Heart left ventricle (tissue), 13 donors: ENCODE results near the gene BICDL1.

Source experiments
- CTCF ChIP-seq, 12 donors: fragments of 200-600 bp; sonication (generic) in 4 of 12; IDR thresholded peaks; one replicate each; pipeline versions ENCODE4 v1.5.0 to v1.8.0; 2018 to 2022; ENCODE audit warnings: antibody characterized with exemption in 12 of 12, mild to moderate bottlenecking in 5 of 12
- POLR2A ChIP-seq, 2 donors: fragments of 450-650 bp; IDR thresholded peaks; one replicate each; pipeline ENCODE4 v1.6.1; 2017; ENCODE audit warnings: antibody characterized with exemption in 2 of 2, mild to moderate bottlenecking in 2 of 2, moderate library complexity in 2 of 2
- donor health status: ischemic (EF 13 %, LVEDD 7.1; RV severe dilation, severe dysfunction).
- donor health status: DM: no; HTN: yes; CAD: no.
- donor health status: DM: no; HTN: no; CAD: no.
- donor health status: ischemic (EF 25% LVEDD 6.9; RV normal size, moderate dysfunction).
- donor health status: ischemic (EF 25% LVEDD 5.7; RV mildly dilated, moderate dysfunction).
- donor health status: ischemic (EF 35%, LVEDD 5.7; RV mildly dilated, moderate dysfunction).
- donor health status: nonischemic (EF 11% LVEDD 7.7; RV severe dilation, severe dysfunction).
- donor health status: DM: yes; HTN: yes; CAD: no.
- donor health status: PGD.
- donor health status: ischemic (EF 29% LVEDD 5.4; RV normal size, mild dysfunction).
- donor health status: nonischemic (EF 23%, LVEDD 6.1; RV moderate dilation, normal function).

GRCh38 chr12:120012067-120012621 is 23.1 kb downstream of the BICDL1 start:
- TF ChIP-seq POLR2A (IDR thresholded peaks at IDR 0.05) (no peak), CTCF (IDR thresholded peaks at IDR 0.05) (no peak)
